ENCODE measurements around the gene EYA2. TPM values are rescaled to one million over a fixed set of nuclear protein-coding genes. Genes with fewer than 3 reads are reported as not detected.

EYA2 gene
- total RNA-seq, 1 experiment from 2014 or later: 0.74 TPM

GRCh38 chr20:47223896-47224295 lies 329.3 kb downstream of the EYA2 start:
- no peak for DNase-seq
- H3K18ac ChIP-seq (ENCODE audit: insufficient read length, low read depth, low read length): no peak overlapping the region
- H3K14ac ChIP-seq (ENCODE audit: insufficient read depth, low read length): no peak overlapping the region
- H3K4ac ChIP-seq (ENCODE audit: low read depth, low read length): no peak overlapping the region
- H2AFZ ChIP-seq (ENCODE audit: low read length): no peak overlapping the region
- no peaks in the 10 kb centered on the region; the same call in 1 of the 2 replicates for H3K27me3 Mint-ChIP-seq (ENCODE audit: low read depth)
- no peak overlapping the region for H2BK20ac ChIP-seq (ENCODE audit: low read depth, low read length, poor library complexity, severe bottlenecking)
- no peak overlapping the region for H4K8ac ChIP-seq (replicated peaks; ENCODE audit: insufficient read length, low read depth, low read length)
- no peak overlapping the region for H2BK12ac ChIP-seq (ENCODE audit: insufficient read length, low read depth, low read length)
- no peak overlapping the region for H2AK5ac ChIP-seq (ENCODE audit: insufficient read length, low read length)
- no CpG with 5 or more reads among the region's 1 CpG for WGBS (ENCODE audit: extremely low coverage, insufficient read length, low lambda C conversion rate)
- no peak overlapping the region for H3K4me2 ChIP-seq (ENCODE audit: insufficient read depth, insufficient read length, low read length)
- H2BK5ac ChIP-seq (ENCODE audit: insufficient read length, low read length): no peak overlapping the region
- H3K27ac Mint-ChIP-seq: no peak overlapping the region
- TF ChIP-seq, protein P1, sequence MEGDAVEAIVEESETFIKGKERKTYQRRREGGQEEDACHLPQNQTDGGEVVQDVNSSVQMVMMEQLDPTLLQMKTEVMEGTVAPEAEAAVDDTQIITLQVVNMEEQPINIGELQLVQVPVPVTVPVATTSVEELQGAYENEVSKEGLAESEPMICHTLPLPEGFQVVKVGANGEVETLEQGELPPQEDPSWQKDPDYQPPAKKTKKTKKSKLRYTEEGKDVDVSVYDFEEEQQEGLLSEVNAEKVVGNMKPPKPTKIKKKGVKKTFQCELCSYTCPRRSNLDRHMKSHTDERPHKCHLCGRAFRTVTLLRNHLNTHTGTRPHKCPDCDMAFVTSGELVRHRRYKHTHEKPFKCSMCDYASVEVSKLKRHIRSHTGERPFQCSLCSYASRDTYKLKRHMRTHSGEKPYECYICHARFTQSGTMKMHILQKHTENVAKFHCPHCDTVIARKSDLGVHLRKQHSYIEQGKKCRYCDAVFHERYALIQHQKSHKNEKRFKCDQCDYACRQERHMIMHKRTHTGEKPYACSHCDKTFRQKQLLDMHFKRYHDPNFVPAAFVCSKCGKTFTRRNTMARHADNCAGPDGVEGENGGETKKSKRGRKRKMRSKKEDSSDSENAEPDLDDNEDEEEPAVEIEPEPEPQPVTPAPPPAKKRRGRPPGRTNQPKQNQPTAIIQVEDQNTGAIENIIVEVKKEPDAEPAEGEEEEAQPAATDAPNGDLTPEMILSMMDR (conservative IDR thresholded peaks at IDR 0.05): no peak
- H3K9ac ChIP-seq (ENCODE audit: extremely low read depth, insufficient read length, low read length): no peak overlapping the region
- no peaks in the 10 kb centered on the region for H3K9me3 Mint-ChIP-seq
- H3K9me3 ChIP-seq (ENCODE audit: control insufficient read depth, low read depth, low read length): no peaks in the 10 kb centered on the region
- no peaks in the 10 kb centered on the region for H4K20me1 ChIP-seq (ENCODE audit: control insufficient read depth, insufficient read depth, insufficient read length)
- H2BK120ac ChIP-seq (ENCODE audit: low read depth, low read length, poor library complexity, severe bottlenecking): no peak overlapping the region
- H3K4me3 Mint-ChIP-seq: no peak overlapping the region
- no peaks in the 10 kb centered on the region for H3K79me2 ChIP-seq (ENCODE audit: insufficient read depth, low read length)
- H4K91ac ChIP-seq (ENCODE audit: insufficient read length, low read depth, low read length): no peak overlapping the region
- no peaks in the 10 kb centered on the region for H3K23me2 ChIP-seq (ENCODE audit: insufficient read length, low read depth, low read length, poor library complexity, severe bottlenecking)
- H3K4me1 Mint-ChIP-seq: peaks cover 0 to 6% of the 10 kb centered on the region in 2 experiments; a peak in 1 of 4 replicates
- no peak overlapping the region for H3T11ph ChIP-seq (ENCODE audit: low read length)
- no peak overlapping the region for H3K23ac ChIP-seq (ENCODE audit: insufficient read length, low read depth, low read length)
- peaks cover 61 to 90% (median 85%) of the 10 kb centered on the region in 3 experiments for H3K36me3 Mint-ChIP-seq (ENCODE audit: insufficient read depth in 1 of 3, low read depth in 3 of 3)
- no peak overlapping the region for H4K5ac ChIP-seq (ENCODE audit: insufficient read length, low read depth, low read length)
- no peaks in the 10 kb centered on the region for H3K4me1 ChIP-seq (ENCODE audit: insufficient read depth, low read length)
- H3K27me3 ChIP-seq (ENCODE audit: insufficient read depth, low read length): no peaks in the 10 kb centered on the region
- H2BK15ac ChIP-seq (ENCODE audit: low read depth, low read length): no peak overlapping the region
- H3K79me1 ChIP-seq (ENCODE audit: insufficient read depth, low read depth, low read length, poor library complexity, severe bottlenecking): no peaks in the 10 kb centered on the region
- no peak overlapping the region for H3K27ac ChIP-seq (ENCODE audit: insufficient read length, low read depth, low read length)
- H3K56ac ChIP-seq (ENCODE audit: insufficient read length, low read depth, low read length): no peak overlapping the region
